ENCODE data around the gene COL20A1.

- TF ChIP-seq CTCF (IDR thresholded peaks at IDR 0.05; ENCODE audit: low read depth, low read length): no peak
- no peak for TF ChIP-seq POLR2A (IDR thresholded peaks at IDR 0.05; ENCODE audit: extremely low read depth, insufficient read length)
- TF ChIP-seq MYC (IDR thresholded peaks at IDR 0.05; ENCODE audit: low read depth, low read length): no peak
Measured at GRCh38 chr20:63351326-63351700, 58.3 kb downstream of the COL20A1 start.

Measured in NB4 (cell line).